A549 (cell line): ENCODE data around the gene LTBP4.

Experiments used
- CTCF ChIP-seq: fragments of >200 bp; sonication (Bioruptor Twin); formaldehyde crosslinking; IDR thresholded peaks from 3 replicates; pipeline ENCODE4 v1.5.1; 2016
- FOSL2 ChIP-seq, 2 experiments: fragments of 450-650 bp in 1 of 2; fragments of >200 bp in 1 of 2; sonication (Bioruptor Twin) in 1 of 2; formaldehyde crosslinking; IDR thresholded peaks; 2 replicates each; pipeline versions ENCODE4 v1.5.0 to v1.6.1; 2016 to 2020; ENCODE audit warnings: mild to moderate bottlenecking in 1 of 2, moderate library complexity in 1 of 2
- MAX ChIP-seq: IDR thresholded peaks from 2 replicates; pipeline ENCODE4 v1.6.1; 2012
- RNF2 ChIP-seq: fragments of 200-600 bp; sonication (generic); IDR thresholded peaks from 2 replicates; pipeline ENCODE4 v1.6.1; 2016; ENCODE audit warnings: low read depth, mild to moderate bottlenecking, antibody characterized with exemption, moderate library complexity, borderline replicate concordance

GRCh38 chr19:40646743-40647254, 45.6 kb downstream of the LTBP4 start:
- TF ChIP-seq FOSL2 (IDR thresholded peaks at IDR 0.05): no peak
- TF ChIP-seq FOSL2 (CRISPR knock-in tag; IDR thresholded peaks at IDR 0.05): 0 out of 2 replicates have a peak, but pooled peaks have one; percentile 4
- TF ChIP-seq CTCF: no peak
- no peak for TF ChIP-seq RNF2
- no peak for TF ChIP-seq MAX
